Measurements from ENCODE around the gene LMX1B. TPM values are rescaled to one million over a fixed set of nuclear protein-coding genes. Genes with fewer than 3 reads are reported as not detected.

Gene LMX1B
- total RNA-seq, 1 experiment from 2014 or later: not detected

GRCh38 chr9:126687930-126688461 is 74.3 kb downstream of the LMX1B start:
- Histone ChIP-seq H3K4me3 (ENCODE audit: low read depth, low read length, poor library complexity, severe bottlenecking) (no peak overlapping the region), H3K27ac (ENCODE audit: low read depth, low read length, poor library complexity, severe bottlenecking) (no peak overlapping the region), H3K27me3 (replicated peaks; ENCODE audit: insufficient read depth, low read depth, low read length, poor library complexity) (peaks cover 66% of the 10 kb centered on the region), H3K9me3 (ENCODE audit: low read depth, low read length, poor library complexity, severe bottlenecking) (no peaks in the 10 kb centered on the region), H3K4me1 (ENCODE audit: insufficient read depth, low read length, poor library complexity, severe bottlenecking) (no peaks in the 10 kb centered on the region), H3K36me3 (ENCODE audit: insufficient read depth, low read length, poor library complexity, severe bottlenecking) (no peaks in the 10 kb centered on the region)
- BruUV-seq (replicated peaks): no TSS peak
- no peak for TF ChIP-seq EZH2 (IDR thresholded peaks at IDR 0.05; ENCODE audit: borderline replicate concordance, low read depth, low read length, poor library complexity, severe bottlenecking)
- TF ChIP-seq, protein P1, sequence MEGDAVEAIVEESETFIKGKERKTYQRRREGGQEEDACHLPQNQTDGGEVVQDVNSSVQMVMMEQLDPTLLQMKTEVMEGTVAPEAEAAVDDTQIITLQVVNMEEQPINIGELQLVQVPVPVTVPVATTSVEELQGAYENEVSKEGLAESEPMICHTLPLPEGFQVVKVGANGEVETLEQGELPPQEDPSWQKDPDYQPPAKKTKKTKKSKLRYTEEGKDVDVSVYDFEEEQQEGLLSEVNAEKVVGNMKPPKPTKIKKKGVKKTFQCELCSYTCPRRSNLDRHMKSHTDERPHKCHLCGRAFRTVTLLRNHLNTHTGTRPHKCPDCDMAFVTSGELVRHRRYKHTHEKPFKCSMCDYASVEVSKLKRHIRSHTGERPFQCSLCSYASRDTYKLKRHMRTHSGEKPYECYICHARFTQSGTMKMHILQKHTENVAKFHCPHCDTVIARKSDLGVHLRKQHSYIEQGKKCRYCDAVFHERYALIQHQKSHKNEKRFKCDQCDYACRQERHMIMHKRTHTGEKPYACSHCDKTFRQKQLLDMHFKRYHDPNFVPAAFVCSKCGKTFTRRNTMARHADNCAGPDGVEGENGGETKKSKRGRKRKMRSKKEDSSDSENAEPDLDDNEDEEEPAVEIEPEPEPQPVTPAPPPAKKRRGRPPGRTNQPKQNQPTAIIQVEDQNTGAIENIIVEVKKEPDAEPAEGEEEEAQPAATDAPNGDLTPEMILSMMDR (conservative IDR thresholded peaks at IDR 0.05; ENCODE audit: low read depth, low read length): no peak
- no peak for DNase-seq (ENCODE audit: low spot score)
- POLR2A ChIA-PET (ENCODE audit: low non-redundant PET): no interaction called here
- intact Hi-C loops (cut with micrococcal nuclease; ENCODE audit: unreplicated experiment): no loop called here
- CTCF ChIA-PET: no interaction called here

DNA sequence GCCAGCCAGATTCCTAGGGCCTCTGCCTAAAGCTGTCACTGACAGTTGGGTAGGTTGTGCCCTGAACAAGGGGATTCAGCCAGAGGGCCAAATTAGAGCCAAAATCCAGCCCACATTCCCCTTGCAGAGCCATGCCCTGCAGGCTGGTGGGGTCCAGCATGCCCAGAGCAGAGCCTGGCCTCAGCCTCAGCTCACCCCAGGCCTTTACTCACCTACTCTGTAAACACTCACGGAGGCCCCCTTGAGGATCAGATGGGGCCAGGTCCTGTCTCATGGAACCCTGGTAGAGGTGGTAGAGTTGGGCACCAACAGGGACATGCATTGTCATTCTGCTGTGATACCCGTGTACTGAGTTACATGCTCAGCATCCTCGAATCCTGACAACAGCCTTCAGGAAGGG is 74.9 kb downstream of the LMX1B start:
- H3K27ac ChIP-seq (ENCODE audit: low read depth, low read length, poor library complexity, severe bottlenecking): no peak overlapping the region
- no peaks in the 10 kb centered on the region for H3K36me3 ChIP-seq (ENCODE audit: insufficient read depth, low read length, poor library complexity, severe bottlenecking)
- no peak overlapping the region for H3K4me3 ChIP-seq (ENCODE audit: low read depth, low read length, poor library complexity, severe bottlenecking)
- no TSS peak for BruUV-seq (replicated peaks)
- ChIA-PET CTCF (interaction anchor here (0.9 kb wide), 1 partner anchor 13 kb away, joined by 3 read pairs; no protein-coding TSS in a partner anchor), POLR2A (ENCODE audit: low non-redundant PET) (no interaction called here)
- H3K27me3 ChIP-seq (replicated peaks; ENCODE audit: insufficient read depth, low read depth, low read length, poor library complexity): peaks cover 60% of the 10 kb centered on the region
- H3K9me3 ChIP-seq (ENCODE audit: low read depth, low read length, poor library complexity, severe bottlenecking): no peaks in the 10 kb centered on the region
- no peak for DNase-seq (ENCODE audit: low spot score)
- H3K4me1 ChIP-seq (ENCODE audit: insufficient read depth, low read length, poor library complexity, severe bottlenecking): no peaks in the 10 kb centered on the region
- intact Hi-C loops (cut with micrococcal nuclease; ENCODE audit: unreplicated experiment): no loop called here
- TF ChIP-seq, protein P1 (conservative IDR thresholded peaks at IDR 0.05; ENCODE audit: low read depth, low read length): no peak
- no peak for TF ChIP-seq EZH2 (IDR thresholded peaks at IDR 0.05; ENCODE audit: borderline replicate concordance, low read depth, low read length, poor library complexity, severe bottlenecking)

DNA sequence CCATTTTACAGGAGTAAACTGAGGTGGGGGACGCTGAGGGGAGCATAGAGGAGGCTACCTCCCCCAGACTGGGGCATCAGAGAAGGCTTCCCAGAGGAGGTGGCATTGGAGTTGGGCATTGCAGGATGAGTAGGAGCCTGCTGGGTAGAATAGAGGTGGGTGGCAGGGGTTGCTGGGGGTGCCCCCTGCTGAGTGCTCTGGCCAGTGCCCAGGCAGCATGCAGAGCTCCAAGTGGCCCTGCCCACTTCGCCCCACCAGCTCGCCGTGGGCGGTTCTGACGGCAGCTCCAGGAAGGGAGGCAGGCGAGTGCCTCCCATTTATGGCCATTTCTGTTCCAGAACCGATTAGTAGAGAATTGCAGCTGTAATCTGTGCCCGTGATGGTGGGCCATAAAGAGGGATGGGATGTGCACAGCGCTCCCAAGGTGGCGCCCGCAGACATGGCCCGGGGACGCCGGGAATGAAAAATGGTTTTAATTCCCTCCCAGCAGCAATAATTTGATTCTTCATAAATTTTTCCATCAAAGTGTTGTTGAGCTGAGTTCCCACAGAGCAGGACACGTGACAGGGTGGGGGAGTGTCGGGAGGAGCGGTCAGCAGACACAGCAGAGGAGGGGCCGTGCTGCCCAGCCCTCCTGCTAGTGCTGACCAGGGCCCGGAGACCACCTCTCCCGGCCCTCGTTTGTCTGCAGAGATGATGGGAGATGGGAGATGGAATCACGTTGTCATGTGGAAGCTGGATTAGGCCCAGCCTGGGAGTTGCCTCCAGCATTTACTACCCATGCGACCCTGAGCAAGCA is 75.5 kb downstream of the LMX1B start:
- Histone ChIP-seq H3K9me3 (ENCODE audit: low read depth, low read length, poor library complexity, severe bottlenecking) (no peaks in the 10 kb centered on the region), H3K4me3 (ENCODE audit: low read depth, low read length, poor library complexity, severe bottlenecking) (no peak overlapping the region), H3K36me3 (ENCODE audit: insufficient read depth, low read length, poor library complexity, severe bottlenecking) (no peaks in the 10 kb centered on the region), H3K27ac (ENCODE audit: low read depth, low read length, poor library complexity, severe bottlenecking) (no peak overlapping the region), H3K4me1 (ENCODE audit: insufficient read depth, low read length, poor library complexity, severe bottlenecking) (no peaks in the 10 kb centered on the region), H3K27me3 (replicated peaks; ENCODE audit: insufficient read depth, low read depth, low read length, poor library complexity) (peaks cover 54% of the 10 kb centered on the region)
- no peak for TF ChIP-seq EZH2 (IDR thresholded peaks at IDR 0.05; ENCODE audit: borderline replicate concordance, low read depth, low read length, poor library complexity, severe bottlenecking)
- TF ChIP-seq, protein P1 (conservative IDR thresholded peaks at IDR 0.05; ENCODE audit: low read depth, low read length): no peak
- no peak for DNase-seq (ENCODE audit: low spot score)
- POLR2A ChIA-PET (ENCODE audit: low non-redundant PET): no interaction called here
- CTCF ChIA-PET: interaction anchor here (0.9 kb wide), 1 partner anchor 13 kb away, joined by 3 read pairs; no protein-coding TSS in a partner anchor
- intact Hi-C loops (cut with micrococcal nuclease; ENCODE audit: unreplicated experiment): no loop called here
- BruUV-seq (replicated peaks): no TSS peak
